HG03342 (cell line): Measurements from ENCODE around the gene KCNN4.

Source experiments
- ATAC-seq: cut with Tn5 transposase; IDR thresholded peaks from one replicate; pipeline ENCODE4 v1.9.1; 2021; ENCODE audit warnings: mild to moderate bottlenecking, moderate library complexity; ENCODE audit not compliant: unreplicated experiment

The KCNN4 gene

GRCh38 chr19:43799502-43800142, 18.8 kb upstream of the KCNN4 start:
- ATAC-seq: no peak

- no peak for ATAC-seq
Observed at GRCh38 chr19:43798546-43799409, 18.0 kb upstream of the KCNN4 start.

GRCh38 chr19:43798026-43798545, 17.3 kb upstream of the KCNN4 start:
- no peak for ATAC-seq

- ATAC-seq: no peak
Observed at GRCh38 chr19:43797556-43797955, 16.8 kb upstream of the KCNN4 start.

- no peak for ATAC-seq
Observed at GRCh38 chr19:43797118-43797517, 16.3 kb upstream of the KCNN4 start.

GRCh38 chr19:43790587-43790986, 9.8 kb upstream of the KCNN4 start:
- no peak for ATAC-seq

GRCh38 chr19:43789029-43789428, 8.3 kb upstream of the KCNN4 start:
- no peak for ATAC-seq

GRCh38 chr19:43786665-43787064, 5.9 kb upstream of the KCNN4 start:
- no peak for ATAC-seq

GRCh38 chr19:43784981-43785808, 4.4 kb upstream of the KCNN4 start:
- ATAC-seq: no peak

GRCh38 chr19:43784241-43784980, 3.6 kb upstream of the KCNN4 start:
- ATAC-seq: peak; percentile 35

GRCh38 chr19:43783636-43784035, 2.9 kb upstream of the KCNN4 start:
- no peak for ATAC-seq

GRCh38 chr19:43782689-43783231, 2.0 kb upstream of the KCNN4 start:
- no peak for ATAC-seq

GRCh38 chr19:43782311-43782660, 1.5 kb upstream of the KCNN4 start:
- ATAC-seq: no peak

- ATAC-seq: no peak
Observed at GRCh38 chr19:43781630-43782310, 997 bp upstream of the KCNN4 start.

- no peak for ATAC-seq
Observed at GRCh38 chr19:43779820-43780219, 953 bp downstream of the KCNN4 start.

GRCh38 chr19:43779147-43779819, 1.5 kb downstream of the KCNN4 start:
- ATAC-seq: no peak

- ATAC-seq: no peak
Observed at GRCh38 chr19:43778651-43779050, 2.1 kb downstream of the KCNN4 start.

GRCh38 chr19:43777163-43777695, 3.5 kb downstream of the KCNN4 start:
- ATAC-seq: no peak

- ATAC-seq: no peak
Observed at GRCh38 chr19:43776286-43776685, 4.5 kb downstream of the KCNN4 start.
